HCT116 (cell line): Measurements from ENCODE around the gene CCDC102B. TPM values are rescaled to one million over a fixed set of nuclear protein-coding genes. Genes with fewer than 3 reads are reported as not detected.
"Not testable (repeated sequence)": the region's sequence is repeated elsewhere in the genome, so short reads cannot be mapped to it uniquely, and the experiment has no call there.

Experiments
- ATAC-seq: fragments of 200-7000 bp; cut with Tn5 transposase; 2 replicates; pipeline ENCODE4 v1.9.1; 2020; ENCODE audit warnings: mild to moderate bottlenecking, moderate library complexity
- BruUV-seq: library from RNA; stranded (reverse); fragments of 400-500 nt; replicated peaks from 2 replicates; lab custom pipeline; 2021; lab: Mats Ljungman, UMichigan
- CTCF ChIA-PET: fragments of 300-600 bp; sonication (Branson Sonifier 250); formaldehyde crosslinking; loops from one replicate; lab custom pipeline; 2021; ENCODE audit warnings: antibody characterized with exemption; lab: Charles Lee
- POLR2A ChIA-PET: fragments of 300-600, 350-600 bp; sonication (Branson Sonifier 250); formaldehyde crosslinking; loops from one replicate; lab custom pipeline; 2021; ENCODE audit warnings: antibody characterized with exemption; lab: Charles Lee
- RAD21 ChIA-PET, 2 experiments: fragments of 300-600 bp; sonication (Branson Sonifier 250); formaldehyde crosslinking; loops; one replicate each; lab custom pipeline; 2023; ENCODE audit warnings: low total read pairs in 2 of 2; ENCODE audit not compliant: uncharacterized antibody in 2 of 2, unreplicated experiment in 2 of 2, low non-redundant PET in 1 of 2; lab: Charles Lee
- DNase-seq: peaks from one replicate; pipeline ENCODE4 v3.0.0-alpha.2; 2010; ENCODE audit warnings: low read depth, low spot score
- H2AFZ ChIP-seq: fragments of 200-600 bp; shearing (Covaris generic), sonication (generic); 2 replicates; pipeline ENCODE4 v1.6.1; 2017; ENCODE audit warnings: low read depth, mixed run types, mixed read lengths, antibody characterized with exemption, low read length; ENCODE audit not compliant: poor library complexity, severe bottlenecking
- H3K27ac ChIP-seq: 2 replicates; pipeline ENCODE4 v1.5.1; 2012; ENCODE audit warnings: low read depth, low read length
- H3K27me3 ChIP-seq: fragments of 200-600 bp; sonication (generic); 2 replicates; pipeline ENCODE4 v1.6.1; 2016; ENCODE audit warnings: mixed run types, low read length, mixed read lengths; ENCODE audit not compliant: insufficient read depth
- H3K36me3 ChIP-seq, 2 experiments: fragments of 200-500 bp in 1 of 2; fragments of 200-600 bp in 1 of 2; sonication (Bioruptor generic) in 1 of 2; sonication (generic) in 1 of 2; 2 replicates each; pipeline versions ENCODE4 v1.5.1 to v1.6.1; 2014 to 2016; ENCODE audit warnings: low read length in 2 of 2, inconsistent platforms in 1 of 2, mixed read lengths in 1 of 2, mixed run types in 1 of 2; ENCODE audit not compliant: insufficient read depth in 2 of 2, control insufficient read depth in 1 of 2
- H3K4me1 ChIP-seq, 2 experiments: fragments of 200-600 bp in 1 of 2; sonication (generic) in 1 of 2; 2 replicates each; pipeline versions ENCODE4 v1.5.1 to v1.6.1; 2012 to 2017; ENCODE audit warnings: low read length in 2 of 2, inconsistent platforms in 1 of 2, mild to moderate bottlenecking in 1 of 2, mixed read lengths in 1 of 2, mixed run types in 1 of 2, moderate library complexity in 1 of 2; ENCODE audit not compliant: insufficient read depth in 2 of 2, control insufficient read depth in 1 of 2
- H3K4me2 ChIP-seq: fragments of 200-600 bp; sonication (generic); 2 replicates; pipeline ENCODE4 v1.6.1; 2017; ENCODE audit warnings: mixed run types, low read length, mixed read lengths
- H3K4me3 ChIP-seq, 2 experiments: fragments of 200-600 bp in 1 of 2; sonication (generic) in 1 of 2; replicated peaks in 1 of 2; 2 replicates each; pipeline ENCODE4 v1.5.1; 2011 to 2016; ENCODE audit warnings: low read length in 2 of 2, control low read depth in 1 of 2, low read depth in 1 of 2, mild to moderate bottlenecking in 1 of 2, mixed read lengths in 1 of 2, mixed run types in 1 of 2
- H3K79me2 ChIP-seq: fragments of 200-600 bp; sonication (generic); 2 replicates; pipeline ENCODE4 v1.6.1; 2017; ENCODE audit warnings: mild to moderate bottlenecking, mixed run types, low read length, moderate library complexity, mixed read lengths; ENCODE audit not compliant: insufficient read depth
- H3K9ac ChIP-seq: fragments of 200-600 bp; sonication (generic); 2 replicates; pipeline ENCODE4 v1.6.1; 2016; ENCODE audit warnings: low read length, mixed read lengths
- H3K9me2 ChIP-seq: fragments of 200-600 bp; sonication (generic), shearing (Covaris generic); 2 replicates; pipeline ENCODE4 v1.6.1; 2017; ENCODE audit warnings: mixed run types, mild to moderate bottlenecking, moderate library complexity; ENCODE audit not compliant: insufficient read depth
- H3K9me3 ChIP-seq, 2 experiments: fragments of 200-500 bp in 1 of 2; fragments of 200-600 bp in 1 of 2; sonication (Bioruptor generic) in 1 of 2; sonication (generic) in 1 of 2; 2 replicates each; pipeline ENCODE4 v1.6.1; 2014 to 2017; ENCODE audit warnings: low read length in 2 of 2, mixed read lengths in 2 of 2, inconsistent platforms in 1 of 2, low read depth in 1 of 2, mild to moderate bottlenecking in 1 of 2, mixed run types in 1 of 2, moderate library complexity in 1 of 2; ENCODE audit not compliant: control insufficient read depth in 1 of 2, insufficient read depth in 1 of 2
- H4K20me1 ChIP-seq: fragments of 200-600 bp; sonication (generic), shearing (Covaris generic); 2 replicates; pipeline ENCODE4 v1.6.1; 2017; ENCODE audit warnings: mixed run types, mild to moderate bottlenecking, moderate library complexity; ENCODE audit not compliant: insufficient read depth
- CEBPB ChIP-seq: IDR thresholded peaks from 2 replicates; pipeline ENCODE4 v1.6.1; 2012; ENCODE audit warnings: low read depth
- CTCF ChIP-seq, 3 experiments: fragments of 200-600 bp in 1 of 3; sonication (generic) in 1 of 3; IDR thresholded peaks in 2 of 3; conservative IDR thresholded peaks in 1 of 3; 2 replicates each; pipeline ENCODE4 v1.5.1; 2012 to 2017; ENCODE audit warnings: low read depth in 2 of 3, low read length in 2 of 3, antibody characterized with exemption in 1 of 3, borderline replicate concordance in 1 of 3, control low read depth in 1 of 3, mild to moderate bottlenecking in 1 of 3, mixed read lengths in 1 of 3, mixed run types in 1 of 3, moderate library complexity in 1 of 3; ENCODE audit not compliant: insufficient read depth in 1 of 3
- EGR1 ChIP-seq: IDR thresholded peaks from 2 replicates; pipeline ENCODE4 v1.6.1; 2012; ENCODE audit warnings: low read depth
- FOSL1 ChIP-seq: IDR thresholded peaks from 2 replicates; pipeline ENCODE4 v1.6.1; 2012; ENCODE audit warnings: low read depth
- RAD21 ChIP-seq: IDR thresholded peaks from 2 replicates; pipeline ENCODE4 v1.6.1; 2012; ENCODE audit warnings: low read depth, mild to moderate bottlenecking
- SIN3A ChIP-seq: IDR thresholded peaks from 2 replicates; pipeline ENCODE4 v1.6.1; 2012; ENCODE audit warnings: low read depth
- TCF7L2 ChIP-seq: IDR thresholded peaks from 2 replicates; pipeline ENCODE4 v1.7.0; 2011; ENCODE audit warnings: borderline replicate concordance, inconsistent platforms; ENCODE audit not compliant: insufficient read depth, insufficient read length; ENCODE audit errors: extremely low read depth
- intact Hi-C: fragments of 100-400 bp; cut with micrococcal nuclease; formaldehyde crosslinking; loops from 2 replicates; pipeline ENCODE4 v1.10.0; 2022
- total RNA-seq: library from RNA; stranded (reverse); gene quantifications from one replicate; pipeline ENCODE4 v1.2.1, GENCODE V29; 2021; ENCODE audit not compliant: unreplicated experiment

CCDC102B gene
- total RNA-seq, 1 experiment from 2014 or later, result 1.9 TPM

GRCh38 chr18:68873003-68873402 lies 75.1 kb downstream of the CCDC102B start:
- Histone ChIP-seq H4K20me1 (no peaks in the 10 kb centered on the region), H3K27me3 (no peaks in the 10 kb centered on the region), H3K9me2 (no peaks in the 10 kb centered on the region), H3K9ac (no peak overlapping the region), H3K4me2 (no peak overlapping the region), H3K79me2 (no peaks in the 10 kb centered on the region), H3K27ac (no peak overlapping the region), H3K4me3 (no peak overlapping the region), H3K9me3 (no peaks in the 10 kb centered on the region), H3K36me3 (no peaks in the 10 kb centered on the region), H3K4me1 (no peaks in the 10 kb centered on the region), H2AFZ (no peak overlapping the region)
- DNase-seq, result no peak
- POLR2A ChIA-PET, result no interaction called here
- CTCF ChIA-PET, result no interaction called here
- no peak for TF ChIP-seq CEBPB
- ATAC-seq, result no peak
- intact Hi-C loops, result no loop called here
- BruUV-seq, result no TSS peak
- RAD21 ChIA-PET, result no interaction called here

- Histone ChIP-seq H3K4me1 (no peaks in the 10 kb centered on the region), H4K20me1 (no peaks in the 10 kb centered on the region), H3K9me2 (no peaks in the 10 kb centered on the region), H2AFZ (no peak overlapping the region), H3K4me2 (no peak overlapping the region)
- ChIA-PET POLR2A (no interaction called here), RAD21 (no interaction called here)
- no peak for DNase-seq
- TF ChIP-seq FOSL1, result no peak
- TF ChIP-seq CTCF (IDR thresholded peaks at IDR 0.05 in 2 of 3, conservative IDR thresholded peaks at IDR 0.05 in 1 of 3; ENCODE audit: borderline replicate concordance in 1 of 3, insufficient read depth in 1 of 3, low read depth in 2 of 3, low read length in 2 of 3), result no peak
- TF ChIP-seq SIN3A, result no peak
- no peak for TF ChIP-seq RAD21
- TF ChIP-seq TCF7L2, result no peak
- TF ChIP-seq EGR1, result no peak
- TF ChIP-seq, all 23 proteins: peak for 0
- Histone ChIP-seq H3K27me3 (no peaks in the 10 kb centered on the region), H3K79me2 (no peaks in the 10 kb centered on the region), H3K4me3 (no peak overlapping the region), H3K27ac (no peak overlapping the region), H3K9me3 (no peaks in the 10 kb centered on the region), H3K36me3 (no peaks in the 10 kb centered on the region), H3K9ac (no peak overlapping the region)
- CTCF ChIA-PET, result no interaction called here
- no TSS peak for BruUV-seq
- intact Hi-C loops, result no loop called here
- no peak for ATAC-seq
Observed at GRCh38 chr18:68874361-68874760, 76.5 kb downstream of the CCDC102B start.

- intact Hi-C loops, DNase-seq, H3K79me2 ChIP-seq, POLR2A ChIA-PET, ATAC-seq, H3K4me3 ChIP-seq, BruUV-seq, H3K9me2 ChIP-seq, H3K36me3 ChIP-seq, H3K4me1 ChIP-seq, H3K9ac ChIP-seq, CTCF ChIA-PET, H3K27ac ChIP-seq, RAD21 ChIA-PET, H4K20me1 ChIP-seq, H3K9me3 ChIP-seq, H3K4me2 ChIP-seq, H2AFZ ChIP-seq, H3K27me3 ChIP-seq: not testable (repeated sequence)
Observed at GRCh38 chr18:68879947-68880346, 82.1 kb downstream of the CCDC102B start.
